GM15510 (cell line): ENCODE data around the gene DSCAML1.

Source experiments
- POLR2A ChIP-seq: IDR thresholded peaks from 3 replicates; pipeline ENCODE4 v1.6.1; 2011; ENCODE audit warnings: borderline replicate concordance; ENCODE audit not compliant: insufficient read length; ENCODE audit errors: extremely low read depth

DSCAML1 gene

DNA sequence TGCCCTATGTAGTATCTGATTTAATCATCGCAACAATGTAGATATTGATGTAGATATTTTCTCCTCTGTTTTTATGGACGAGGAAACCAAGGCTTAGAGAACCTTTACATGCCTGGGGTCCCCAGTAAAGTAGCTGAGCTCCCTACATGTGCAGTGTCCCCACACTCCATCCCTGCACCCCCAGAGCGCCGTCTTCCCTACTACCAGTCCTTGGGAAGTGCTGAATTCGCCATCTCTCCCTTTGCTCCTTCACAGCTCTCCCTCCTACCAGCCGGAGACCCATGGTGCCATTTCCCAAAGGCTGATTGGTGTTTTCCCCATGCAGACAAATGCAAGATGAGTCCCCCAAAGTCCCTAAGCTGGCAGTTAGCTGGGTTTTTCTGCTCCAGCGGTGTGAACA, 383.4 kb downstream of the DSCAML1 start:
- no peak for TF ChIP-seq POLR2A

DNA sequence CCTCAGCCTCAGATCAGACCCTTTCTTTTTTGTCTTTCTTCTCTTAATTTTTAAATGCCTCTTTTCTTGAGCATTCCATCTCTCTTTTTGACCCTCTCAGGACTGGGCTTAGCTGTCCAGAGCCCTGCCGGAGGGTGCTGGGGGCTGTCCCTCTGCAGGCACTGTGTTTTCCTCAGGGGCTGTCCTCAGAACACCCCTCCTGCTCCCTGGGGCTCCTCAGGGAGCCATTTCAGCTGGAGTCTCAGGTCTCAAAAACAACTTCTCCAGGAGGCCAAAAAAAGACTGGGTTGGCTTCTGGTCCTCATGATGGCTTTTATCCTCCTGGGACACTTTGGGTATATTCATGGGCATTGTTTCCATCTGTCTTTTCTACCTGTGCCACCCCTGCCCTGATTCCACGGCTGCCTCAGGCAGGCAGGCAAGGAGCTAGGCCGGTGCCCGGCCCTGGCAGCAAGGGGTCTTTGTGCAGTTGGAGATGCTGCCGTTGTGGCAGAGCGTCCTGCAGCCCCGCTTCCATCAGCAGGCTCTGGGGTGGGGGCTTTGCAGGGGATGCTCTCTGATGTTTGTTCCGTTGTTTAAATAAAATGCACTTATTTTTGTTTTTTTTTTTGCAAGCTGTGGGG, 384.3 kb downstream of the DSCAML1 start:
- no peak for TF ChIP-seq POLR2A

DNA sequence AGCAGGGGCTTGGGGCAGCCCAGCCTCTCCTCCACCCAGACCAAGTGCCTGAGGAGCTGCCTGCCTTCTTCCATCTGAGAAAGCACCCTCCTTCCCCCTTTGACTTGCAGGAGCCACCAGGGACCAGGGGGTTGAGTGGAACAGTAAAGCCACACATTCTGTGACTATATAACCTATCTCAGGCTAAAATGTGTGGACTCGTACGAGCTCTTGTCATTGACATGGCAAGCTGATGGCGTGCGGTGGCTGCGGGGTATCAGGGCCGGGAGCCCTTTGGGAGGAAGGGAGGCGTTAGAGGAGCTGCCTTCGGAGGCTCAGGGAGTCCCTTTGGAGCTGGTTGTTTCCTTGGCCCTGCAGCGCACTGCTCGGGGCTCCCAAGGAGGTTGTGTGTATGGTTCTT, 384.8 kb downstream of the DSCAML1 start:
- TF ChIP-seq POLR2A = no peak

DNA sequence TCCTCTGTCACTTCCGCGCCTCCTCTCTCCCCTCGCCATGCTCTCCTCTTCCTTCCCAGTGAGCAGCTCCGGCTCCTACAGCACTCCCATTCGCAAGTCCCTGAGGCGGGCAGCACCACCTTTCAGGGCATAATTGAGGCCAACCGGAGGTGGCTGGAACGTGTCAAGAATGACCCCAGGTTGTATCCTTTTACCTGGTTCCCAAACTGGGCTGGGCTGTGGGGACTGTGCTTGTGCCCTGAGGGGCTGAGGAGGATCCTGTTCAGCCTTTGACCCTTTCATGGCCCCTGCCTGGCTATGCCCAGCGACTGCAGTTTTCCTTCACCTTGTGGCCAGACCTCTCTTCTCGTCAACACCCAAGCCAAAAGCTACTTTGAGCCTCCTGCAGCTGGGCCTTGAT, 385.3 kb downstream of the DSCAML1 start:
- TF ChIP-seq POLR2A = no peak

DNA sequence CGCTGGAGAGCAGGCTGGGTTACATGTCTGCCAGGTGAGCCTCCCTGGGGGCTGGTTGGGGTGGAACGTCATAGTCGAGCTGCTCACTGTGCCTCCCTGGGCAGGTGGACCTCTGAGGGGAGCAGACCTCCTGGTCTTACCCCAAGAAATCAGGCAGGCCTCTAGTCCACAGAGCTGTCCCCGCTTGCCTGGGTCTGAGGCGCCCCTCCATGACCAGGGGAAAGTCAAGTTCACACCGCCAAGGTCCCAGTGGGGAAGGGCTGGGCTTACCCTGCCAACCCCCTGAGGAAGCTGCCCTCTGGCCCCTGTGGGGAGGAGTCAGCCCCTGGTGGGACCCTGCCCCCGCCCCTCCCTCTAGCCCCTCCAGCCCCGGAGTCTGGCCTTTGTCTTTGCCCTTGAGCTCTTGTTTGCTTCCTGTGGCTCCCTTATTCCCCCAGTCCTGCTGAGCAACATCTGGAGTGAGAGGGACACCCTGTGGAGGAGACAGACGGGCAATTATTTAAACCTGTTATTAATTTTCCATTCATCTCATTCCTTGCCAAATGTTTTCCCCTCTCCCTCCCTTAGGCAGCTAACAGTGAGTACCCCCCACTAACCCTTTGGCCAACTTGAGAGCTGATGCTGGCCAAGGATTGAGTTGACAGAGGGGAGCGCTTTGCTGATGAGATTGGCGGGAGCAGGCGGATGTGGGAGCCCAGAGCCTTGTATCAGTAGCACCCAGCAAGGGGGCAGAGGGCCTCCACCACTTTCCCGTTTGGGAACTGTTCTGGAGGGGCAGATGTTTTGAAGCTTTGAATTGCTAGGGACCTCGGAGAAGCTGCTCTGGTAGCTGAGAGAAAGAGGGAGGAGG, 385.9 kb downstream of the DSCAML1 start:
- no peak for TF ChIP-seq POLR2A

DNA sequence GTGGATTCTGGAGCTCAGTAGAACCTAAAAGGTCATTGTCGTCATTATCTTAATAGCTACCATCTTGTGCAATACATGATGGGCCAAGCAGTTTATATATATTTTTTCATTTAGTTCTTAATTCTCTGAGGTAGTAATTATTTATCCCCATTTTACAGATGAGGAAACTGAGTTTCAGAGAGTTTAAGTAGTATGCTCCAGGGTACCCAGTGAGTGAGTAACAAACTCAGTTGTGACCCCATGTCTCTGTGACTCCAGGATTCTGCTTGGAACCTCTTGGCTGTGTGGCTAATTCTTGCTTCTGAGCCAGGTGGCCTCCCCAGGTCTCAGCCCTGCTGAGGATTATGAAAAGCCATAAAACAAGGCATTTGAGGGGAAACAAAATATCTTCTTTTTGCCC, 386.8 kb downstream of the DSCAML1 start:
- no peak for TF ChIP-seq POLR2A

DNA sequence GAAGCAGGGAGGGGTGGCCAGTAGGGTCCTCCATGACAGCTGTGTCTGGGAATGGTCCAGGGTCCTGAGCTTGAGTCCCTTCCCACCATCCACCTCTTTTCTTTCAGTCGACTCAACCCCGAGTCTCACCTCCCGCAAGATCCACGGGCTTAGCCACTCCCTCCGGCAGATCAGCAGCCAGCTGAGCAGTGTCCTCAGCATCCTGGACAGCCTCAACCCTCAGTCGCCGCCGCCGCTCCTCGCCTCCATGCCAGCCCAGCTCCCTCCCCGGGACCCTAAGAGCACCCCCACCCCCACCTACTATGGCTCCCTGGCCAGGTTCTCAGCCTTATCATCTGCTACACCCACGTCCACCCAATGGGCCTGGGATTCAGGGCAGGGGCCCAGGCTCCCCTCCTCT, 387.5 kb downstream of the DSCAML1 start:
- TF ChIP-seq POLR2A = no peak

DNA sequence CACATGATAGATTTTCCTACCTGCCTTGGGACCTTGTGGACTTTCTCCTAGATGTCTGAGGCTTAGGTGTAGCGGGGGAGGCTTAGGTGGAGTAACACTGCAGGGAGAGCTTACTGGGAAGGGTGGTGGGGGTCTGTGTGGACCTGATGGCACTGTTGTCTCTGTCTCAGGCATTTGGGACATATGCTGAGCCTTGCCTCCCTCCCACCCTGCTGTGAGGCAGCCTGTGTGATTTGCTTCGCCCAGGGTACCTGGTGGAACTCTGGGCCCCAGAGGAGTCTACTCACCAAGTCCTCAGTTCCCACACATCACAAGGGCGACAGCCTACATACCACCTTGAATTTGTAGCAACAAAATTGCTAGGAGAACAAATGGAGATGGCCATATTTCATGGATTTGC, 388.7 kb downstream of the DSCAML1 start:
- TF ChIP-seq POLR2A = no peak

DNA sequence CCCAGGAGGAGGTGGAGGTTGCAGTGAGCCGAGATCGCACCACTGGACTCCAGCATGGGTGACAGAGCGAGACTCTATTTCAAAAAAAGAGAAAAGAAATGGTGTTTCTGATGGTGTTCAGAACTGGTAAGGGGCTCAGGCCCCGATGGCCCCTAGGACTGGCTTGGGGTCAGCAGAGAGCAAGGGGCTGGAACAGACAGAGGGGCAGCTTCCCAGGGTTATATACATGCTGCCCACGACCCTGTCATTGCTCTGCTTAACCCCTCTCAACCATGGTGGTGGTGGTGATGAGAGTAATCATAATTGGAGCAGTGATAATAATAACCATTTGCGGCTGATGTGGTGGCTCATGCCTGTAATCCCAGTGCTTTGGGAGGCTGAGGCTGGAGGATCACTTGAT, 390.0 kb downstream of the DSCAML1 start:
- TF ChIP-seq POLR2A = no peak

DNA sequence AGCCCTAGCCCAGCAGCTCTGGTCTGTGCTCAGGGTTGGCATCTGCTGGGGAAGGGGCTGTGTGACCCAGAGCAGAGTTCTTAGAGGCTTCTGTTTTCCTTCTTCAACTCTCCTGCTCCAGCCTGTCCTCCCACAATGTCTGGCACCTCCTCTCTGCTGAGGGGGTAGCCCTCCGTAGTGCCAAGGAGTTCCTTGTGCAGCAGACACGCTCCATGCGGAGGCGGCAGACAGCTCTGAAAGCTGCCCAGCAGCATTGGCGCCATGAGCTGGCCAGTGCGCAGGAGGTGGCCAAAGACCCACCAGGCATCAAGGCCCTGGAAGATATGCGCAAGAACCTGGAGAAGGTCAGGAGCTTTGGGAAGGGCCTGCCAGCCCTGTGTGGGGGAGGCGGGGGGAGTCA, 400.0 kb downstream of the DSCAML1 start:
- TF ChIP-seq POLR2A = no peak

DNA sequence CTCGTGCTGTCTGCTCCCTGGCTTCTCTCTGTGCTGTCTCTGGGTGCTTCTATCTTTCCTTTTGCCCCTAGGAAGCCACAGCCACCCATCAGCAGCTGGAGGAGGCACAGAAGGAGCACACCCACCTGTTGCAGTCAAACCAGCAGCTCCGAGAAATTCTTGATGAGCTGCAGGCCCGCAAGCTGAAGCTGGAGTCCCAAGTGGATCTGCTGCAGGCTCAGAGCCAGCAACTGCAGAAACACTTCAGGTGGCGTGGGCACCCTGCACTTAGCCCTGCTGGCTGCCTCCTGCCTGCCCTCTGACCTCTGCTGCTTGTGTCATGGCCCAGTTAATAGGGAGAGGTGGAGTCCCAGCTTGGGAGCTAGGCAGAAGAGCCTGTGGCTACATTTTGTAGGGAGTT, 401.5 kb downstream of the DSCAML1 start:
- TF ChIP-seq POLR2A = no peak

DNA sequence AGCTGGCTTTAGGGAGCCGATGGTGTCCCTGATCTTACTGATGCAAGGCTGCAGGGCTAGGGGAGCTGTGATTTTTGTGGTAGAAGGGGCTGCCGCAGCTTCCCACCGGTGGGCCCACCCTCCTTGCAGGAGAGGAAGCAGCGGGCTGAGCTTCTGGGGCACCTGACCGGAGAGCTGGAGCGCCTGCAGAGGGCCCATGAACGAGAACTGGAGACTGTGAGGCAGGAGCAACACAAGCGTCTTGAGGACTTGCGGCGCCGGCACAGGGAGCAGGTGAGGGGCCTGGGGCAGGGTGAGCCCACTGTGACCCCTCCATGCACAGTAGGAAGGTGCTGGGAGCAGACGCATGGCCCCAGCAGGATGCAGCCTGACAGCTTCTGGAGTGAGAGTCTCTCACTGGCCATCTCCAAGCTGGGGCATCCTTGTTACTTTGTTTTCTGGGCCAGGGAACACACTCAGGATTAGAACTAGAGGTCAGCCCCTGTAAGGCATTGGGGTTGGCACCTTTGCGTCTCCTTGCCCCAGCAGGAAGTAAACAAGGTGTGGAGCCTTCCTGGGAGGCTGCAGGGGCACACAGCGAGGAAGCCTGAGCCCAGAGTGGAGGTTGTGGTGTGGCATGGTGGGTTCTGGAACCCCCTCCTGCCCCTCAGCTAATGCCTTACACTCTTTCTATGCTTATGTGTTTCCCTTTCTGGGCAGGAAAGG, 402.6 kb downstream of the DSCAML1 start:
- no peak for TF ChIP-seq POLR2A

DNA sequence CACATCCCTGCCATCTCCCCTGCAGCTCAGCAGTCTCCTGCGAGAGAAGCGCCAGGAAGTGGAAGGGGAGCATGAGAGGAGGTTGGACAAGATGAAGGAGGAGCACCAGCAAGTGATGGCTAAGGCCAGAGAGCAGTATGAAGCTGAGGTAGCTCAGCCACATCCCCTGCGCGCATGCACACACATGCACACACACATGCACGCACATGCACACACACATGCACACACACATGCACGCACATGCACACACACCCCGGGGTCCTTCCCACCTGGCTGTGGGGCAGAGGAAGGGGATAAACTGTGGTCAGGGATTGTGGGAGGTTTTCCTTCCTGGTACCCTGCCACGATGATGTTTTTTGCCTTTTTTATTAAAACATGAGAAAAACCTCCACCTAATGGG, 404.0 kb downstream of the DSCAML1 start:
- TF ChIP-seq POLR2A = no peak

DNA sequence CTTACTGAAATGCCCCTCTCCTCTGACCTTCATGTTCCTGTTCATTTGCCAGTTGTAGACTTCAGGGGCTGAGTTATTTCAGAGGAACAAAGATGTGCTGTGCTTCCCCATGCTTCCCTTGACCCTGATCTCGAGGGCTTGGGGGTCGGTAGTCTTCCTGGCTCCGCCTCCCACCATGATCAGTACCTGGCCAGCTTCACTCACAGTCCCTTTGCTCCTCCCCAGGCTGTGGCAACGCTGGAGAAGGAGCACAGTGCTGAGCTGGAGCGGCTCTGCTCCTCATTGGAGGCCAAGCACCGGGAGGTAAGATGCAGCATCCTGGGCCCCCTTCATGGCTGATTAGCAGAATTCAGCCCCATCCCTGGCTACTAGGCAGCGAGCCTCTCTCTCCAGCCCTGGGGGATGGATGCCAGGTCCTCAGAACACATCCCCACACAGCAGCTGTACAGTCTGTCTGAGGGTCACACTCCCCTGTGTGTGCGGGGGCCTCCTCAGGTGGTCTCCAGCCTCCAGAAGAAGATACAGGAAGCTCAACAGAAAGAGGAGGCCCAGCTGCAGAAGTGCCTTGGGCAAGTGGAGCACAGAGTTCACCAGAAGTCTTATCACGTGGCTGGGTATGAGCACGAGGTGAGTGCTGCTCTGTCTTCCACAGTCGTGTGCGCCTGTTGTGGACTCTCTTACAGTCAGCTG, 404.9 kb downstream of the DSCAML1 start:
- TF ChIP-seq POLR2A = no peak

DNA sequence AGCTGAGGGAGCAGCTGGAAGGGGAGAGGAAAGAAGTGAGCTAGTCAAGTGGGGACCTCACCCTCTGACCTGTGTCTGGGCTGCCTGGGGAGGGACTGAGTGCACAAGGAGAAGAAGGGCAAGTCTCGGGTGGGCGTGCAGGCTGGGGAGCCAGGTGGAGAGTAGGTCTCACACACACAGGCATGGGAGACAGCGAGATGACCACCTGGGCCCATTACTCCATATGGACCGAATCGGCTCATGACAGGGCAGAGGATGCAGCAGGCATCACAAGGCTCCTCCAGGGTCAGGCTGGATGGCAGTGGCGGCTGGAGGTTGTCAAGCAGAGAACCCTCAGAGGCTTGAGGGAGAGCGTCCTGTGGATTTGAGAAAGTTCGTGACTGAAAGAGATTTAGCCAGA, 405.8 kb downstream of the DSCAML1 start:
- TF ChIP-seq POLR2A = no peak

DNA sequence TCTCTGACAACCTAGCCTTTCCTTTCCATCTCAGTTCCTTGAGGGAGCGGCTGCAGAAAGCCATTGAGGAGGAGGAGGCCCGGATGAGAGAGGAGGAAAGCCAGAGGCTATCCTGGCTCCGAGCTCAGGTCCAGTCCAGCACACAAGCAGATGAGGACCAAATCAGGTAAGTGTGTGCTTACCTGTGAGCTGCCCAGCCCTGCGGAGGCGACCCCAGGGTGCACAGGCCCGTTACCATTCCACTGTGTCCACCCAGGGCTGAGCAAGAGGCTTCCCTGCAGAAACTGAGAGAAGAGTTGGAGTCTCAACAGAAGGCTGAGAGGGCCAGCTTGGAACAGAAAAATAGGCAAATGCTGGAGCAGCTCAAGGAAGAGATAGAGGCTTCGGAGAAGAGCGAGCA, 406.3 kb downstream of the DSCAML1 start:
- TF ChIP-seq POLR2A = no peak
